H1 (cell line): ENCODE data around the gene LRRC61. TPM values are rescaled to one million over a fixed set of nuclear protein-coding genes. Genes with fewer than 3 reads are reported as not detected.

ENCODE experiments used
- CTCF ChIA-PET: fragments of 300-600 bp; sonication (Branson Sonifier 250); formaldehyde crosslinking; loops from one replicate; lab custom pipeline; 2021; ENCODE audit not compliant: partially characterized antibody; lab: Charles Lee
- POLR2A ChIA-PET: fragments of 300-600 bp; sonication (Branson Sonifier 250); formaldehyde crosslinking; loops from one replicate; lab custom pipeline; 2021; ENCODE audit warnings: inconsistent platforms; ENCODE audit not compliant: partially characterized antibody; lab: Charles Lee
- DNase-seq, 2 experiments: peaks; one replicate each; pipeline versions ENCODE4 v3.0.0 to v3.0.0-alpha.2; 2010 to 2022; ENCODE audit warnings: low spot score in 2 of 2, low read depth in 1 of 2, mixed read lengths in 1 of 2
- FAIRE-seq: peaks from 2 replicates; lab custom pipeline; 2011; peaks lifted over from hg19 to GRCh38; lab: Jason Lieb, UNC
- H2AFZ ChIP-seq: 2 replicates; pipeline ENCODE4 v1.8.1; 2012; ENCODE audit warnings: low read length, inconsistent platforms
- H2AK5ac ChIP-seq: 2 replicates; pipeline ENCODE4 v1.6.1; 2013; ENCODE audit warnings: low read depth, low read length
- H2BK120ac ChIP-seq: replicated peaks from 2 replicates; pipeline ENCODE3; 2013; ENCODE audit warnings: low read depth, low read length, inconsistent platforms
- H2BK12ac ChIP-seq: 2 replicates; pipeline ENCODE4 v1.6.1; 2013; ENCODE audit warnings: low read depth, low read length
- H2BK15ac ChIP-seq: 2 replicates; pipeline ENCODE4 v1.6.1; 2013; ENCODE audit warnings: low read length
- H2BK20ac ChIP-seq: 2 replicates; pipeline ENCODE4 v1.6.1; 2013; ENCODE audit warnings: low read length
- H2BK5ac ChIP-seq: 2 replicates; pipeline ENCODE4 v1.6.1; 2013; ENCODE audit warnings: low read depth, low read length
- H3K14ac ChIP-seq: 2 replicates; pipeline ENCODE4 v1.6.1; 2013; ENCODE audit warnings: inconsistent platforms; ENCODE audit not compliant: insufficient read length
- H3K18ac ChIP-seq: 2 replicates; pipeline ENCODE4 v1.6.1; 2013; ENCODE audit warnings: low read length; ENCODE audit errors: extremely low read depth
- H3K23ac ChIP-seq: 2 replicates; pipeline ENCODE4 v1.6.1; 2013; ENCODE audit warnings: inconsistent platforms; ENCODE audit not compliant: insufficient read length
- H3K23me2 ChIP-seq: 2 replicates; pipeline ENCODE4 v1.6.1; 2013; ENCODE audit warnings: low read depth, low read length
- H3K27ac ChIP-seq: 2 replicates; pipeline ENCODE4 v1.6.1; 2011; ENCODE audit warnings: low read depth, low read length, inconsistent platforms
- H3K27me3 ChIP-seq, 4 experiments: replicated peaks in 1 of 4; 1 replicate in 1 of 4; 2 replicates in 3 of 4; pipeline versions ENCODE4 v1.6.1 to v1.8.1; 2011 to 2013; ENCODE audit warnings: low read length in 3 of 4, mild to moderate bottlenecking in 3 of 4, inconsistent platforms in 2 of 4, mixed read lengths in 2 of 4, moderate library complexity in 1 of 4; ENCODE audit not compliant: control insufficient read depth in 3 of 4, insufficient read depth in 3 of 4; ENCODE audit errors: extremely low read depth in 1 of 4
- H3K36me3 ChIP-seq, 4 experiments: 2 replicates each; pipeline versions ENCODE4 v1.6.1 to v1.8.1; 2011 to 2013; ENCODE audit warnings: mild to moderate bottlenecking in 4 of 4, low read length in 3 of 4, moderate library complexity in 2 of 4, control low read depth in 1 of 4, inconsistent platforms in 1 of 4; ENCODE audit not compliant: insufficient read depth in 4 of 4, control insufficient read depth in 2 of 4
- H3K4ac ChIP-seq: replicated peaks from 2 replicates; pipeline ENCODE3; 2013; ENCODE audit warnings: low read length, low read depth, mixed read lengths, inconsistent platforms; ENCODE audit not compliant: insufficient read length
- H3K4me1 ChIP-seq, 4 experiments: replicated peaks in 1 of 4; 1 replicate in 1 of 4; 2 replicates in 3 of 4; pipeline versions ENCODE4 v1.6.1 to v1.8.1; 2011 to 2013; ENCODE audit warnings: low read length in 3 of 4, inconsistent platforms in 2 of 4, mixed read lengths in 1 of 4; ENCODE audit not compliant: insufficient read depth in 4 of 4, control insufficient read depth in 3 of 4
- H3K4me2 ChIP-seq, 2 experiments: 2 replicates each; pipeline versions ENCODE4 v1.6.1 to v1.8.1; 2011 to 2013; ENCODE audit warnings: low read depth in 2 of 2, low read length in 2 of 2, control low read depth in 1 of 2, inconsistent platforms in 1 of 2, mild to moderate bottlenecking in 1 of 2; ENCODE audit not compliant: insufficient read depth in 1 of 2
- H3K4me3 ChIP-seq, 4 experiments: fragments of 200-600, 300-600 bp in 1 of 4; sonication (generic), shearing (Covaris generic), sonication (Bioruptor Twin) in 1 of 4; 2 replicates each; pipeline versions ENCODE4 v1.5.1 to v1.8.1; 2011 to 2016; ENCODE audit warnings: low read length in 4 of 4, low read depth in 3 of 4, control low read depth in 2 of 4, inconsistent platforms in 2 of 4, mild to moderate bottlenecking in 2 of 4, mixed read lengths in 1 of 4, moderate library complexity in 1 of 4; ENCODE audit not compliant: insufficient read depth in 2 of 4; ENCODE audit errors: extremely low read depth in 1 of 4
- H3K56ac ChIP-seq: replicated peaks from 2 replicates; pipeline ENCODE3; 2013; ENCODE audit warnings: low read depth, mild to moderate bottlenecking, mixed read lengths, low read length, inconsistent platforms; ENCODE audit not compliant: insufficient read length
- H3K79me1 ChIP-seq: 2 replicates; pipeline ENCODE4 v1.6.1; 2013; ENCODE audit warnings: low read depth, low read length, control low read depth
- H3K79me2 ChIP-seq, 2 experiments: 2 replicates each; pipeline versions ENCODE4 v1.6.1 to v1.8.1; 2012 to 2013; ENCODE audit warnings: low read length in 2 of 2, mild to moderate bottlenecking in 2 of 2, inconsistent platforms in 1 of 2; ENCODE audit not compliant: insufficient read depth in 2 of 2, control insufficient read depth in 1 of 2
- H3K9ac ChIP-seq, 4 experiments: replicated peaks in 1 of 4; 1 replicate in 1 of 4; 2 replicates in 3 of 4; pipeline versions ENCODE4 v1.6.1 to v1.8.1; 2011 to 2013; ENCODE audit warnings: low read depth in 3 of 4, low read length in 3 of 4, control low read depth in 2 of 4, mild to moderate bottlenecking in 2 of 4, moderate library complexity in 2 of 4, inconsistent platforms in 1 of 4; ENCODE audit errors: extremely low read depth in 1 of 4
- H3K9me3 ChIP-seq, 2 experiments: 2 replicates each; pipeline versions ENCODE4 v1.6.1 to v1.8.1; 2012 to 2013; ENCODE audit warnings: mild to moderate bottlenecking in 2 of 2, moderate library complexity in 2 of 2, control low read depth in 1 of 2, inconsistent platforms in 1 of 2, low read depth in 1 of 2, low read length in 1 of 2, mixed read lengths in 1 of 2; ENCODE audit not compliant: insufficient read depth in 2 of 2
- H4K20me1 ChIP-seq, 2 experiments: replicated peaks in 1 of 2; 2 replicates each; pipeline versions ENCODE3 to v1.8.1; 2011 to 2013; ENCODE audit warnings: inconsistent platforms in 2 of 2, low read length in 2 of 2, mild to moderate bottlenecking in 1 of 2; ENCODE audit not compliant: insufficient read depth in 2 of 2, control insufficient read depth in 1 of 2
- H4K5ac ChIP-seq: 2 replicates; pipeline ENCODE4 v1.6.1; 2013; ENCODE audit warnings: low read length, low read depth, mixed read lengths, inconsistent platforms; ENCODE audit not compliant: insufficient read length
- H4K8ac ChIP-seq: 2 replicates; pipeline ENCODE4 v1.8.0; 2013; ENCODE audit warnings: mild to moderate bottlenecking, moderate library complexity, low read length, inconsistent platforms; ENCODE audit not compliant: insufficient read depth; ENCODE audit errors: extremely low read depth
- H4K91ac ChIP-seq: replicated peaks from 2 replicates; pipeline ENCODE3; 2013; ENCODE audit warnings: low read length, mixed read lengths, inconsistent platforms; ENCODE audit not compliant: insufficient read length
- ASH2L ChIP-seq: fragments of 200-600, 300-600 bp; sonication (generic); IDR thresholded peaks from one replicate; pipeline ENCODE4 v1.7.1; 2017; ENCODE audit warnings: low read length
- CBX5 ChIP-seq: fragments of 300-800, 300-1000 bp; sonication (generic); IDR thresholded peaks from 2 replicates; pipeline ENCODE4 v1.7.1; 2016; ENCODE audit warnings: antibody characterized with exemption, low read length, low read depth
- POLR2A ChIP-seq, 2 experiments: IDR thresholded peaks; 1 replicate in 1 of 2; 2 replicates in 1 of 2; pipeline ENCODE4 v1.6.1; 2011; ENCODE audit warnings: low read depth in 2 of 2, low read length in 2 of 2, mild to moderate bottlenecking in 2 of 2; ENCODE audit errors: control extremely low read depth in 1 of 2
- POLR2AphosphoS5 ChIP-seq: IDR thresholded peaks from 2 replicates; pipeline ENCODE4 v1.6.1; 2011; ENCODE audit warnings: low read depth, low read length
- RFX5 ChIP-seq: IDR thresholded peaks from 2 replicates; pipeline ENCODE4 v1.6.1; 2011; ENCODE audit warnings: low read depth, low read length, improper control_type of control experiment, borderline replicate concordance
- SAP30 ChIP-seq: fragments of 300-600 bp; sonication (generic); IDR thresholded peaks from 2 replicates; pipeline ENCODE4 v1.7.1; 2012; ENCODE audit warnings: low read length, moderate library complexity, mild to moderate bottlenecking, inconsistent platforms; ENCODE audit not compliant: insufficient read depth, insufficient replicate concordance
- SIRT6 ChIP-seq: IDR thresholded peaks from one replicate; pipeline ENCODE4 v1.7.1; 2012; ENCODE audit warnings: low read length, inconsistent platforms
- SIX5 ChIP-seq: IDR thresholded peaks from 2 replicates; pipeline ENCODE4 v1.6.1; 2011; ENCODE audit warnings: mild to moderate bottlenecking, low read depth, low read length
- SP2 ChIP-seq: IDR thresholded peaks from 2 replicates; pipeline ENCODE4 v1.6.1; 2012; ENCODE audit warnings: mild to moderate bottlenecking, low read length, inconsistent platforms
- WGBS, 2 experiments: shearing (Covaris generic) in 1 of 2; methylation state at CpG; one replicate each; pipeline versions ENCODE4 v1.1.6 to v1.1.7; 2013 to 2015; ENCODE audit warnings: low lambda C conversion rate in 2 of 2, mixed read lengths in 2 of 2, inconsistent platforms in 1 of 2, low coverage in 1 of 2, missing lambda C conversion rate in 1 of 2; ENCODE audit not compliant: insufficient replicate concordance in 2 of 2, insufficient coverage in 1 of 2, insufficient read length in 1 of 2; ENCODE audit errors: extremely low coverage in 1 of 2, missing lambda C conversion rate in 1 of 2; 5-methylcytosine and 5-hydroxymethylcytosine counted together
- polyA plus RNA-seq, 7 experiments: library from polyadenylated mRNA; depleted of rRNA in 3 of 7; stranded (reverse) in 5 of 7; unstranded in 2 of 7; fragments of >200 nt in 5 of 7; fragments of 200-250 nt in 2 of 7; gene quantifications; 1 replicate in 5 of 7; 2 replicates in 1 of 7; 4 replicates in 1 of 7; pipeline versions ENCODE4 v1.2.1 to v1.2.3, GENCODE V29; 2011 to 2013; ENCODE audit warnings: missing spikeins in 2 of 7, mixed read lengths in 2 of 7
- total RNA-seq: library from RNA; stranded (reverse); fragmentation: NEBNext Ultra II Directional; extraction: Animal tissue kit (Norgen Biotek cat#: 25700); gene quantifications from 2 replicates; pipeline ENCODE4 v1.2.1, GENCODE V29; 2021

The LRRC61 gene
- total and polyA plus RNA-seq, 2 of the 8 experiments (the other 6 are each of a cell fraction or from before 2014, with no cell fraction given), result 0.73 to 44.8 TPM

DNA sequence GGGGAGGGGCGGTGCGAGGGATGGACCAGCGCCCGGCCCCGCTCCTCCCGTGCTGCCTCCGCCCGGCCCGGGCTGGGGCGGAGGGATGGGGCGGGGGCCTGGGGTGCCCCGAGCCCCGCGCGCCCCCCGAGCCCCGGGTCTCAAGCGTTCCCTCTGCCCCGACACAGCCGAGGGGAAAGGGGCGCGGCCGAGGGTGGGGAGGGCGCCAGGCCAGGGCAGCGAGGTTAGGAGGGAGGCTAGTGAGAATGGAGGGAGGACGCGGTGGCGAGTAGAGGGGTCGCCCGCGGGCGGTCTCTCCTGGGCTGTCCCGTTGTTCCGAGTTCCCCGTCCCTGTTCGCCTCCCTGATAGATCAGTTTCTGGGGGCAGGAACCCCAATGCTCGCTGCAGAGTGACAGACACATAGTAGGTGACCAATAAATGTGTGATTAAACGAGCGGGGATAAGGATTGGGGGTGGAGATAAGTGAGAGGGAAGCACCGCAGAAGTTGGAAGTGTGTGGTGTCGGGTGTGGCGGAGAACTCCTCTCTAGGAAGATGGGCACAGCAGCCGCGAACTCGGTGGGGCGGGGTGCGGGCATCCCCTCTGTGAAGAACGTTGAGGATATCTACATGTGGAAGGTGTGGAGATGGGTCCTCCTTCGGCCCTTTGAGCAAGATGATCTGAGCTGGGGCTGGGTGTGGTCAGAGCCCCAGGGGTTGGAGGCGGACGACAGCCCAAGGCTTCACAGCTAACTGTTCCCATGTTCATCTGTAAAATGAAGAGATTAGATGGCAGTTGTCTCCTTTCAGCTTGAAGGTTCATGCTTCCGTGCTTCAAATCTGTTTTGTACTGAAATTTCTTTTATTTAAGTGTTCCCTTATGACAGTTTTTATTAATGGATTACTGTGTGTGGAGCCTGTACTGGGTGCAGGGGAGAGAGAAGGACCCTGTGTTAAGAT, 56.6 kb downstream of the LRRC61 start:
- H4K91ac ChIP-seq, result peak overlapping the region; percentile 75
- no peak for FAIRE-seq
- 0 out of 8 replicates have a peak, but pooled peaks cover 0 to 8% (median 0%) of the 10 kb centered on the region in 4 experiments for H3K36me3 ChIP-seq
- peak overlapping the region; percentile 68 for H3K27ac ChIP-seq
- H4K20me1 ChIP-seq, result no peaks in the 10 kb centered on the region
- no peak overlapping the region for H2BK20ac ChIP-seq
- no peaks in the 10 kb centered on the region for H3K27me3 ChIP-seq
- DNase-seq, result no peak
- peak overlapping the region; percentile 71; the same call in 1 of the 2 replicates for H4K8ac ChIP-seq
- peaks cover 11% of the 10 kb centered on the region for H3K23me2 ChIP-seq
- H3K18ac ChIP-seq, result peak overlapping the region; percentile 85
- H3K79me1 ChIP-seq, result peaks cover 15% of the 10 kb centered on the region
- peak overlapping the region; percentile 88 to 96 (median 90) for H3K4me3 ChIP-seq
- peak overlapping the region; percentile 94 for H3K4me2 ChIP-seq
- TF ChIP-seq POLR2AphosphoS5 (no peak), CBX5 (no peak), POLR2A (IDR thresholded peaks at IDR 0.05; ENCODE audit: control extremely low read depth in 1 of 2, low read depth in 2 of 2, low read length in 2 of 2) (peak in 1 of 2 experiments; percentile 27; a peak in 1 of 3 replicates), SP2 (no peak), RFX5 (no peak), SAP30 (peak; percentile 38), ASH2L (peak; percentile 11), SIX5 (no peak), SIRT6 (no peak)
- peak overlapping the region; percentile 59 for H3K4ac ChIP-seq
- H3K9ac ChIP-seq, result peak overlapping the region; percentile 59 to 84 (median 71)
- H3K4me1 ChIP-seq, result peaks cover 21 to 52% (median 34%) of the 10 kb centered on the region in 4 experiments
- WGBS, 2 experiments, result 3% methylated on average over 24 of the region's 52 CpGs; no CpG with 5 or more reads in 1 of the 2 experiments
- peak overlapping the region; percentile 96 for H3K56ac ChIP-seq
- no peak overlapping the region for H2AK5ac ChIP-seq
- no peak overlapping the region for H3K14ac ChIP-seq
- H2BK120ac ChIP-seq, result peak overlapping the region; percentile 33
- ChIA-PET POLR2A (interaction anchor here (0.8 to 1.9 kb wide), 11 partner anchors 10 to 44 kb away, joined by 3 to 30 read pairs (median 4); partner anchors contain the start of gene REPIN1), CTCF (interaction anchor here (0.6 to 1.5 kb wide), 6 partner anchors 10 to 102 kb away, joined by 3 to 4 read pairs (median 4); a partner anchor contains a TSS)
- peak overlapping the region; percentile 93; the same call in 1 of the 2 replicates for H2BK5ac ChIP-seq
- no peak overlapping the region for H3K23ac ChIP-seq
- H3K79me2 ChIP-seq, result peaks cover 0 to 44% of the 10 kb centered on the region in 2 experiments
- H2BK12ac ChIP-seq, result 0 out of 2 replicates have a peak overlapping the region, but pooled peaks have one; percentile 86
- H4K5ac ChIP-seq, result peak overlapping the region; percentile 82
- H2BK15ac ChIP-seq, result peak overlapping the region; percentile 14; the same call in 1 of the 2 replicates
- no peak overlapping the region for H2AFZ ChIP-seq
- no peaks in the 10 kb centered on the region for H3K9me3 ChIP-seq
